PC-9 (cell line): ENCODE data around the gene CEP72. TPM values are rescaled to one million over a fixed set of nuclear protein-coding genes. Genes with fewer than 3 reads are reported as not detected.

ENCODE experiments used
- BruUV-seq: library from RNA; stranded (reverse); fragments of 400-500 nt; replicated peaks from 2 replicates; lab custom pipeline; 2021; lab: Mats Ljungman, UMichigan
- CTCF ChIA-PET: fragments of 300-600 bp; sonication (Branson Sonifier 250); formaldehyde crosslinking; loops from one replicate; lab custom pipeline; 2022; ENCODE audit warnings: antibody characterized with exemption; lab: Charles Lee
- POLR2A ChIA-PET: fragments of 300-600 bp; sonication (Branson Sonifier 250); formaldehyde crosslinking; loops from one replicate; lab custom pipeline; 2022; ENCODE audit warnings: antibody characterized with exemption; ENCODE audit not compliant: unreplicated experiment; lab: Charles Lee
- DNase-seq, 2 experiments: peaks; one replicate each; pipeline versions ENCODE4 v3.0.0 to v3.0.0-alpha.2; 2015 to 2022; ENCODE audit warnings: mixed read lengths in 1 of 2
- H2AFZ ChIP-seq: fragments of 200-600 bp; sonication (generic); 2 replicates; pipeline ENCODE4 v1.8.1; 2017; ENCODE audit warnings: antibody characterized with exemption
- H3F3A ChIP-seq: fragments of 200-600 bp; sonication (generic); 2 replicates; pipeline ENCODE4 v1.8.1; 2017; ENCODE audit warnings: antibody characterized with exemption, mild to moderate bottlenecking, low read depth; ENCODE audit not compliant: insufficient read depth
- H3K27ac ChIP-seq: fragments of 200-600 bp; sonication (generic); 2 replicates; pipeline ENCODE4 v1.6.1; 2016; ENCODE audit warnings: mixed run types
- H3K27me3 ChIP-seq: fragments of 200-600 bp; sonication (generic); 2 replicates; pipeline ENCODE4 v1.6.1; 2016; ENCODE audit warnings: low read depth, mixed run types; ENCODE audit not compliant: insufficient read depth
- H3K36me3 ChIP-seq: fragments of 200-600 bp; sonication (generic); 2 replicates; pipeline ENCODE4 v1.6.1; 2016; ENCODE audit warnings: low read depth, mixed run types
- H3K4me1 ChIP-seq: fragments of 200-600 bp; sonication (generic); replicated peaks from 2 replicates; pipeline ENCODE4 v1.6.1; 2016; ENCODE audit warnings: mixed run types; ENCODE audit not compliant: insufficient read depth
- H3K4me2 ChIP-seq: fragments of 200-600 bp; sonication (generic); 2 replicates; pipeline ENCODE4 v1.6.1; 2017; ENCODE audit warnings: mixed run types
- H3K4me3 ChIP-seq: fragments of 200-600 bp; sonication (generic); 2 replicates; pipeline ENCODE4 v1.6.1; 2016; ENCODE audit warnings: mixed run types
- H3K79me2 ChIP-seq: fragments of 200-600 bp; sonication (generic); 2 replicates; pipeline ENCODE4 v1.6.1; 2017; ENCODE audit warnings: low read depth, mixed run types
- H3K9me2 ChIP-seq: fragments of 200-600 bp; sonication (generic); 2 replicates; pipeline ENCODE4 v1.8.1; 2017; ENCODE audit warnings: mild to moderate bottlenecking; ENCODE audit not compliant: insufficient read depth
- H3K9me3 ChIP-seq: fragments of 200-600 bp; sonication (generic); 2 replicates; pipeline ENCODE4 v1.8.1; 2016; ENCODE audit warnings: low read depth; ENCODE audit not compliant: insufficient read depth
- H4K20me1 ChIP-seq: fragments of 200-600 bp; sonication (generic); 2 replicates; pipeline ENCODE4 v1.8.1; 2017; ENCODE audit not compliant: insufficient read depth
- CTCF ChIP-seq: fragments of 200-600 bp; sonication (generic); conservative IDR thresholded peaks from 2 replicates; pipeline ENCODE4 v1.6.1; 2017; ENCODE audit warnings: mixed run types, antibody characterized with exemption, mild to moderate bottlenecking, moderate library complexity
- EZH2 ChIP-seq: fragments of 200-600 bp; sonication (generic); IDR thresholded peaks from 2 replicates; pipeline ENCODE4 v1.8.0; 2017; ENCODE audit warnings: antibody characterized with exemption, low read depth
- intact Hi-C: fragments of 100-400 bp; cut with micrococcal nuclease; formaldehyde crosslinking; loops from one replicate; pipeline ENCODE4 v1.10.0; 2022; ENCODE audit not compliant: unreplicated experiment
- total RNA-seq: library from RNA; stranded (reverse); gene quantifications from 2 replicates; pipeline ENCODE4 v1.2.3, GENCODE V29; 2021

Gene CEP72
- total RNA-seq, 1 experiment from 2014 or later = 86.8 TPM

GRCh38 chr5:641331-641765 lies 29.2 kb downstream of the CEP72 start:
- DNase-seq = no peak
- Histone ChIP-seq H3K9me2 (no peaks in the 10 kb centered on the region), H3K79me2 (no peaks in the 10 kb centered on the region), H3K27me3 (no peaks in the 10 kb centered on the region), H3K27ac (no peak overlapping the region), H3F3A (no peaks in the 10 kb centered on the region), H3K4me3 (no peak overlapping the region), H2AFZ (no peak overlapping the region), H3K36me3 (peaks cover 19% of the 10 kb centered on the region), H4K20me1 (peaks cover 9% of the 10 kb centered on the region), H3K4me2 (no peak overlapping the region), H3K4me1 (no peaks in the 10 kb centered on the region), H3K9me3 (no peaks in the 10 kb centered on the region)
- BruUV-seq = no TSS peak
- POLR2A ChIA-PET = no interaction called here
- intact Hi-C loops = no loop called here
- CTCF ChIA-PET = no interaction called here
- TF ChIP-seq EZH2 = no peak

DNA sequence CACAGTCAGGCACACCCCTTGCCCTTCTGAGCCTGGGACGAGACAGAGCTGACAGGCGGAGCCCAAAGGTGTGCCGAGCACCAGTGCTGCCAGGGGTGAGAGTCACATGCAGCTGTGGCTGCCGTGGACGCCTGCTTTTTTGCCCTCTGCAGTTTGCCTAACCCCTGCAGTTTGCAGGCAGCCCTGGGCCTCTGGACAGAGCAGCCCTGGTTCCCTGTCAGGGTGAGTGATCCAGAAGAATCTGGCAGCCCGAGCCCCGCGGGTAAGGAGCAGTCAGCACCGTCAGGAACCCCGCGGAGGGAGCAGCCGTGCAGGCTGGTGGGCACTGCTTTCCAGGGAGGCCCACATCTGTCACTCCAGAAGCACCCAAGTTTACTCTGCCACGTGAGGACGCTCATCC lies 30.3 kb downstream of the CEP72 start:
- DNase-seq = no peak
- H3K27me3 ChIP-seq = no peaks in the 10 kb centered on the region
- POLR2A ChIA-PET = no interaction called here
- no peaks in the 10 kb centered on the region for H3K9me2 ChIP-seq
- no peak overlapping the region for H3K4me2 ChIP-seq
- H3F3A ChIP-seq = peaks cover 8% of the 10 kb centered on the region
- no peak overlapping the region for H3K4me3 ChIP-seq
- H3K4me1 ChIP-seq = no peaks in the 10 kb centered on the region
- peaks cover 24% of the 10 kb centered on the region for H3K36me3 ChIP-seq
- no TSS peak for BruUV-seq
- TF ChIP-seq CTCF (no peak), EZH2 (no peak)
- intact Hi-C loops = no loop called here
- H3K79me2 ChIP-seq = no peaks in the 10 kb centered on the region
- H2AFZ ChIP-seq = no peak overlapping the region
- H3K9me3 ChIP-seq = peaks cover 3% of the 10 kb centered on the region; the same call in 1 of the 2 replicates
- H4K20me1 ChIP-seq = peaks cover 6% of the 10 kb centered on the region
- CTCF ChIA-PET = interaction anchor here (0.5 kb wide), 1 partner anchor 721 kb away, joined by 3 read pairs; no protein-coding TSS in a partner anchor
- no peak overlapping the region for H3K27ac ChIP-seq

DNA sequence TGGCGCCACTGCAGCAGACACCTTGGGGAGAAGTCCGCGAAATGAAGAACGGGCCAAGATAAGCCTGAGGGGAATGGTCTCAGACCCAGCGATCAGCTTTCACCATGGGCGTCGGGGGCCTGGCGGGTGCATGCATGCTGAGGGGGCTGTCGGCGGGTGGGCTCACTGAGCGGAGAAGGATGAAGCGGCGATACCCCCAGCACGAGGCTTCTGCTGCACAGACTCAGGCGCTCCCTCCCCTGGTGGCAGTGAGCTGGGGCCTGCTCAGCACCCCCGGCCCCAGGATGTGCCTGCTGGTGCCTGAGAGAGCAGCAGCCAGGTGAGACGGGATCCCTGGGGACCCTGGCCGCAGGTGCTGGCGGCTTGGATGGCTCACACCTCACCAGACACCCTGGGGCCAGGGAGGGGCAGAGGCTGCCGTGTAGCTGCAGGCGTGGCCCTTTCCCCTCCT lies 31.2 kb downstream of the CEP72 start:
- Histone ChIP-seq H2AFZ (no peak overlapping the region), H3K36me3 (peaks cover 29% of the 10 kb centered on the region), H3K4me1 (no peaks in the 10 kb centered on the region), H3F3A (peaks cover 15% of the 10 kb centered on the region), H3K27ac (no peak overlapping the region), H3K9me3 (peaks cover 9% of the 10 kb centered on the region), H3K4me3 (no peak overlapping the region), H3K27me3 (no peaks in the 10 kb centered on the region), H3K4me2 (no peak overlapping the region), H3K9me2 (no peaks in the 10 kb centered on the region), H4K20me1 (peaks cover 6% of the 10 kb centered on the region), H3K79me2 (no peaks in the 10 kb centered on the region)
- TF ChIP-seq EZH2 (no peak), CTCF (no peak)
- BruUV-seq = no TSS peak
- no peak for DNase-seq
- intact Hi-C loops = no loop called here
- ChIA-PET POLR2A (no interaction called here), CTCF (no interaction called here)

DNA sequence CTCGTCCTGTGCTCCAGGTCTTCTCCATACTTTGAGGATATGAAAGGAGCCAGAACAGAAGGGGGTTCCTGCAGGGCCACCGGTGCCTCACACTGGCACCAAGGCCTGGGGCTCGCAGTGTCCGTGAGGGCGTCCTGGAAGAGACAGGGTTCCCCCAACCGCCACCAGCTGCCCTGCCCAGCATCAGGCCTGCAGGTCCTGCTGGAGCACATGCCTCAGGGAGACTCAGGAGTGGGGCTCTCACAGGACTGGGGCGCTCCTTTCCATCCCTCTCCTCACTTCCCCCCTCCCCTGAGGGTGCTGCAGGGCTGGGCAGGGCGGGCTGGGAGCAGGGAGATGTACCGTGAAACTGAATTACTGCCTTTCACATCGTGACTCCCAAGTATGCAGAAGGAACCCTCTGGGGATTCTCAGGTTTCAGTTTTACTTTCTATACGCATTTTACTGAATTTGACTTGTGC lies 31.7 kb downstream of the CEP72 start:
- ChIA-PET CTCF (no interaction called here), POLR2A (no interaction called here)
- Histone ChIP-seq H3K79me2 (no peaks in the 10 kb centered on the region), H3K27ac (no peak overlapping the region), H3K4me1 (no peaks in the 10 kb centered on the region), H4K20me1 (peaks cover 6% of the 10 kb centered on the region), H3F3A (peaks cover 15% of the 10 kb centered on the region), H3K4me2 (no peak overlapping the region), H3K9me3 (peaks cover 9% of the 10 kb centered on the region), H3K4me3 (no peak overlapping the region), H3K36me3 (peaks cover 29% of the 10 kb centered on the region), H3K9me2 (no peaks in the 10 kb centered on the region), H2AFZ (no peak overlapping the region), H3K27me3 (no peaks in the 10 kb centered on the region)
- no peak for TF ChIP-seq EZH2
- no peak for TF ChIP-seq CTCF
- BruUV-seq = no TSS peak
- no peak for DNase-seq
- intact Hi-C loops = no loop called here
